ENCODE measurements around the gene INSL3. TPM values are rescaled to one million over a fixed set of nuclear protein-coding genes. Genes with fewer than 3 reads are reported as not detected.
A peak's percentile ranks its signal among the peaks of the same experiment; 100 is the strongest.

INSL3 gene
- total and polyA plus RNA-seq, 3 donors from 2014 or later: 39.0 to 1,477 (median 183) TPM

GRCh38 chr19:17861542-17862402 lies 40.5 kb upstream of the INSL3 start:
- H3K36me3 ChIP-seq (ENCODE audit: low read depth, missing control alignments): no peaks in the 10 kb centered on the region
- no peak overlapping the region for H3K4me3 ChIP-seq
- no peak for DNase-seq
- intact Hi-C loops (cut with DNase I; ENCODE audit: low total_unique reads): no loop called here
- 70 to 79% methylated on average over 18 to 23 of the region's 23 CpGs for WGBS, 2 donors
- H3K9me3 ChIP-seq: no peaks in the 10 kb centered on the region
- no peak overlapping the region for H3K27ac ChIP-seq
- H3K4me1 ChIP-seq: peaks cover 18% of the 10 kb centered on the region
- no peaks in the 10 kb centered on the region for H3K27me3 ChIP-seq
- TF ChIP-seq POLR2A (IDR thresholded peaks at IDR 0.05) (no peak), CTCF (IDR thresholded peaks at IDR 0.05) (no peak)

GRCh38 chr19:17860993-17861360 lies 39.7 kb upstream of the INSL3 start:
- peak overlapping the region in 1 of 2 donors; percentile 85 for H3K27ac ChIP-seq
- intact Hi-C loops (cut with DNase I; ENCODE audit: low total_unique reads): no loop called here
- DNase-seq: no peak
- TF ChIP-seq CTCF (IDR thresholded peaks at IDR 0.05): no peak
- TF ChIP-seq POLR2A (IDR thresholded peaks at IDR 0.05): no peak
- H3K9me3 ChIP-seq: no peaks in the 10 kb centered on the region
- peaks cover 18% of the 10 kb centered on the region for H3K4me1 ChIP-seq
- peak overlapping the region; percentile 79 to 95 for H3K4me3 ChIP-seq
- H3K36me3 ChIP-seq (ENCODE audit: low read depth, missing control alignments): no peaks in the 10 kb centered on the region
- 39 to 44% methylated on average over 6 to 7 of the region's 7 CpGs for WGBS, 2 donors
- no peaks in the 10 kb centered on the region for H3K27me3 ChIP-seq

DNA sequence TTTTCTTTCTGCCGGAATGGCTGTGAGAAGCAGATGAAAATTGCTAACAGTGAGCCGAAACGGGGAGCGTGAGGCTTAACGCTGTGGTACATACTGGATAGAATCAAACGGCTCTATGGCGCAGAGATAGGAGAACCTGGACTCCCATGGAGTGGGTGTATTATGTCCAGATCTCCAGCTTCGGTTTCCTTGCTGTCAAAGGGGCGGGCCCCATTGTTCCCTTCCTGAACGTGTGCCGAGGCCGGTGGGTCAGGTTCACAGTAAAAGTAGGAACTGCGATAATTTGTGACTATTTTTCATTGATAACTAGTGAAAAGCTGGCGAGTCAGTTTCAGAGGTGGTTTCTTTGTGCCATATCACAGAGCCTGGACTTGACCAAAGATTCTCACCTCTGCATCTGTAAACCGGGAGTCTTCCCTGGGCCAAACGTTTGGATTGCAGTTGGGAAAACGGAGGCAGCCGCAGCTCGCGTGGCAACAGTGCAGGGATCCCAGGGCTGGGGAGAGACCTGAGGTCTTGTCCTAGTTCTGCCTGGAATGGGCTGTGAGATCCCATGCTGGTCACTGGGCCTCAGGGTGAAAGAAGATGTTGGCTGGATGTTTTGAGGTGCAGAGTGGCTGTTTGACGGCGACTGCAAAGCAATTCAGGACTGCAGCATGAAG lies 39.1 kb upstream of the INSL3 start:
- peak overlapping the region; percentile 79 to 95 for H3K4me3 ChIP-seq
- peak overlapping the region; percentile 83 to 85 for H3K27ac ChIP-seq
- no peak for DNase-seq
- peaks cover 18% of the 10 kb centered on the region for H3K4me1 ChIP-seq
- H3K36me3 ChIP-seq (ENCODE audit: low read depth, missing control alignments): no peaks in the 10 kb centered on the region
- WGBS, 2 donors: 1 to 2% methylated on average over 22 of the region's 22 CpGs
- TF ChIP-seq CTCF (IDR thresholded peaks at IDR 0.05) (no peak), POLR2A (IDR thresholded peaks at IDR 0.05) (no peak)
- H3K27me3 ChIP-seq: no peaks in the 10 kb centered on the region
- intact Hi-C loops (cut with DNase I; ENCODE audit: low total_unique reads): no loop called here
- no peaks in the 10 kb centered on the region for H3K9me3 ChIP-seq

DNA sequence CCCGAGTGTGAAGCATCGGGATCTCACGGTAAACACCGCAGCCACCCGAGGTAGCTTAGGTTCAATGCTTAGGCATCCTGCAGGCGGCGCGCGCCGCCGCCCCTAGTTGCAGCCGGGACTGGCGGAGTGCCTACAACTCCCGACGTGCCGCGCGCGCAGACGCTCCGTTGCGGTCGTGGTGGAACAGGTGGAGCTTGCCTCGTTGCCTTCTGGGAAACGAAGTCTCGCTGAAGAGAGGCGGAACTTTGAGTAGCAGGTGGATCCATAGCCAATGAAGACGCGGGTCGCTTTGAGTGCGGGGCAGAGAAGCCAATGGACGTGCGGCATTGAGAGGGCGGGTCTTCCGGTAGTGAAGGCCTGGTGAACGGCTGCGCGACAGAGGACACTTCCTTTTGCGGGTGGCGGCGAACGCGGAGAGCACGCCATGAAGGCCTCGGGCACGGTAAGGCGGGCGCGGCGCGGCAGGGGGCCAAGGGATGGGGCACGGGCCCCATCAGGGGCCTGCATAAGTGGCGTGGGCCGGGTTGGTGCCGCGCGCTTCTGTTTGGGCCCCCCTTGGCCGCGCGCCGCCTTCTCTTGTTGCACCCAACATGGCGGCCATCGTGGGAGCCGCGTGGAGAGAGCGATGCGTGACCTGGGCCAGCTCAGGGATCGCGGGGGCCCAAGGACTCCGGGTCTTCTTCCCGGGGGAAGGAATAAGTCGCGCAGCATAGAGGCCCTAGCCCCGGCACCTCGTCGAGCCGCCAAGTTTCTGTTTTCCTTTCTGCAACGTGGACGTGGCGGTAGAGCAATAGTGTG lies 38.4 kb upstream of the INSL3 start, which contains the start of gene RPL18A:
Gene RPL18A, plus strand, starts transcription at position 378 of the 798 bp plus-strand sequence. Its CDS starts 47 bp downstream, at position 425.
- intact Hi-C loops (cut with DNase I; ENCODE audit: low total_unique reads): loop anchor here (5.0 kb wide), 1 partner anchor 133 kb away; no protein-coding TSS in a partner anchor
- Histone ChIP-seq H3K27me3 (no peaks in the 10 kb centered on the region), H3K4me3 (peak within 1 kb of the TSS; percentile 79 to 95), H3K9me3 (no peaks in the 10 kb centered on the region), H3K36me3 (ENCODE audit: low read depth, missing control alignments) (no peaks in the 10 kb centered on the region), H3K27ac (peak within 1 kb of the TSS; percentile 83 to 85), H3K4me1 (peaks cover 18% of the 10 kb centered on the region)
- 1% methylated on average over 30 to 78 of the region's 80 CpGs for WGBS, 2 donors
- TF ChIP-seq CTCF (IDR thresholded peaks at IDR 0.05): peak; percentile 79 to 90 (median 89)
- peak; percentile 71 for TF ChIP-seq POLR2A (IDR thresholded peaks at IDR 0.05)
- peak; percentile 100 for DNase-seq
